ENCODE measurements around the gene LIAS.

The LIAS gene

GRCh38 chr4:39442998-39443397 is 15.9 kb upstream of the LIAS start:
- Histone ChIP-seq H3K4me1 (no peaks in the 10 kb centered on the region), H3K27me3 (no peaks in the 10 kb centered on the region), H3K9me3 (no peaks in the 10 kb centered on the region), H3K4me3 (ENCODE audit: low read depth, low read length) (no peak overlapping the region), H3K36me3 (no peaks in the 10 kb centered on the region)
- TF ChIP-seq, protein P1, sequence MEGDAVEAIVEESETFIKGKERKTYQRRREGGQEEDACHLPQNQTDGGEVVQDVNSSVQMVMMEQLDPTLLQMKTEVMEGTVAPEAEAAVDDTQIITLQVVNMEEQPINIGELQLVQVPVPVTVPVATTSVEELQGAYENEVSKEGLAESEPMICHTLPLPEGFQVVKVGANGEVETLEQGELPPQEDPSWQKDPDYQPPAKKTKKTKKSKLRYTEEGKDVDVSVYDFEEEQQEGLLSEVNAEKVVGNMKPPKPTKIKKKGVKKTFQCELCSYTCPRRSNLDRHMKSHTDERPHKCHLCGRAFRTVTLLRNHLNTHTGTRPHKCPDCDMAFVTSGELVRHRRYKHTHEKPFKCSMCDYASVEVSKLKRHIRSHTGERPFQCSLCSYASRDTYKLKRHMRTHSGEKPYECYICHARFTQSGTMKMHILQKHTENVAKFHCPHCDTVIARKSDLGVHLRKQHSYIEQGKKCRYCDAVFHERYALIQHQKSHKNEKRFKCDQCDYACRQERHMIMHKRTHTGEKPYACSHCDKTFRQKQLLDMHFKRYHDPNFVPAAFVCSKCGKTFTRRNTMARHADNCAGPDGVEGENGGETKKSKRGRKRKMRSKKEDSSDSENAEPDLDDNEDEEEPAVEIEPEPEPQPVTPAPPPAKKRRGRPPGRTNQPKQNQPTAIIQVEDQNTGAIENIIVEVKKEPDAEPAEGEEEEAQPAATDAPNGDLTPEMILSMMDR (IDR thresholded peaks at IDR 0.05; ENCODE audit: low read depth, low read length) = no peak
- DNase-seq = no peak

- no peaks in the 10 kb centered on the region for H3K9me3 ChIP-seq
- TF ChIP-seq, protein P1 (IDR thresholded peaks at IDR 0.05; ENCODE audit: low read depth, low read length) = no peak
- no peaks in the 10 kb centered on the region for H3K27me3 ChIP-seq
- DNase-seq = no peak
- peaks cover 9% of the 10 kb centered on the region for H3K36me3 ChIP-seq
- no peaks in the 10 kb centered on the region for H3K4me1 ChIP-seq
- H3K4me3 ChIP-seq (ENCODE audit: low read depth, low read length) = no peak overlapping the region
Observed at GRCh38 chr4:39446483-39446841, 12.4 kb upstream of the LIAS start.

DNA sequence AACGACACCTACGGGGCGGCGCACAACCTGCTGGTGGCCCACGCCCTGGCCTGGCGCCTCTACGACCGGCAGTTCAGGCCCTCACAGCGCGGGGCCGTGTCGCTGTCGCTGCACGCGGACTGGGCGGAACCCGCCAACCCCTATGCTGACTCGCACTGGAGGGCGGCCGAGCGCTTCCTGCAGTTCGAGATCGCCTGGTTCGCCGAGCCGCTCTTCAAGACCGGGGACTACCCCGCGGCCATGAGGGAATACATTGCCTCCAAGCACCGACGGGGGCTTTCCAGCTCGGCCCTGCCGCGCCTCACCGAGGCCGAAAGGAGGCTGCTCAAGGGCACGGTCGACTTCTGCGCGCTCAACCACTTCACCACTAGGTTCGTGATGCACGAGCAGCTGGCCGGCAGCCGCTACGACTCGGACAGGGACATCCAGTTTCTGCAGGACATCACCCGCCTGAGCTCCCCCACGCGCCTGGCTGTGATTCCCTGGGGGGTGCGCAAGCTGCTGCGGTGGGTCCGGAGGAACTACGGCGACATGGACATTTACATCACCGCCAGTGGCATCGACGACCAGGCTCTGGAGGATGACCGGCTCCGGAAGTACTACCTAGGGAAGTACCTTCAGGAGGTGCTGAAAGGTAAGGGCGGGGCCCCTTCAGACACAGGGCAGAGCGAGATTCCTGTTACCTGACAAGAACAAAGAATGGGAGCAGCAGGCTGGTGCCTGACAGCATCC is 11.8 kb upstream of the LIAS start:
- Histone ChIP-seq H3K4me1 (no peaks in the 10 kb centered on the region), H3K27me3 (no peaks in the 10 kb centered on the region), H3K9me3 (no peaks in the 10 kb centered on the region), H3K4me3 (ENCODE audit: low read depth, low read length) (no peak overlapping the region), H3K36me3 (peaks cover 15% of the 10 kb centered on the region)
- TF ChIP-seq, protein P1 (IDR thresholded peaks at IDR 0.05; ENCODE audit: low read depth, low read length) = no peak
- DNase-seq = no peak

- Histone ChIP-seq H3K4me3 (ENCODE audit: low read depth, low read length) (no peak overlapping the region), H3K9me3 (no peaks in the 10 kb centered on the region), H3K36me3 (peaks cover 51% of the 10 kb centered on the region), H3K27me3 (no peaks in the 10 kb centered on the region), H3K4me1 (no peaks in the 10 kb centered on the region)
- DNase-seq = no peak
- TF ChIP-seq, protein P1 (IDR thresholded peaks at IDR 0.05; ENCODE audit: low read depth, low read length) = no peak
Observed at GRCh38 chr4:39450618-39451017, 8.2 kb upstream of the LIAS start.

- no peak for DNase-seq
- TF ChIP-seq, protein P1 (IDR thresholded peaks at IDR 0.05; ENCODE audit: low read depth, low read length) = no peak
- H3K9me3 ChIP-seq = no peaks in the 10 kb centered on the region
- peaks cover under 1% of the 10 kb centered on the region; the same call in 1 of the 2 replicates for H3K4me1 ChIP-seq
- H3K36me3 ChIP-seq = peaks cover 60% of the 10 kb centered on the region
- H3K4me3 ChIP-seq (ENCODE audit: low read depth, low read length) = no peak overlapping the region
- H3K27me3 ChIP-seq = no peaks in the 10 kb centered on the region
Observed at GRCh38 chr4:39451423-39452023, 7.3 kb upstream of the LIAS start.
